Astrocyte of the cerebellum (primary cell): ENCODE results near the gene NACC2.
"Not testable (repeated sequence)": the region's sequence is repeated elsewhere in the genome, so short reads cannot be mapped to it uniquely, and the experiment has no call there.

Source experiments
- DNase-seq: peaks from one replicate; pipeline ENCODE4 v3.0.0-alpha.2; 2011; ENCODE audit warnings: low read depth
- H3K4me3 ChIP-seq: 2 replicates; pipeline ENCODE4 v1.5.1; 2011; ENCODE audit warnings: mild to moderate bottlenecking, low read depth, low read length, moderate library complexity
- in situ Hi-C: cut with HindIII; loops from 2 replicates; pipeline ENCODE4 v1.10.0; 2017; ENCODE audit warnings: low sequenced_read_pairs
- TF ChIP-seq, protein P1 (sequence below): IDR thresholded peaks from 2 replicates; pipeline ENCODE4 v1.5.1; 2012; ENCODE audit warnings: low read length, low read depth, moderate library complexity, mild to moderate bottlenecking; ENCODE audit errors: missing control alignments

Gene NACC2

GRCh38 chr9:136077491-136077890, 17.6 kb downstream of the NACC2 start:
- DNase-seq: no peak
- no peak overlapping the region for H3K4me3 ChIP-seq
- TF ChIP-seq, protein P1, sequence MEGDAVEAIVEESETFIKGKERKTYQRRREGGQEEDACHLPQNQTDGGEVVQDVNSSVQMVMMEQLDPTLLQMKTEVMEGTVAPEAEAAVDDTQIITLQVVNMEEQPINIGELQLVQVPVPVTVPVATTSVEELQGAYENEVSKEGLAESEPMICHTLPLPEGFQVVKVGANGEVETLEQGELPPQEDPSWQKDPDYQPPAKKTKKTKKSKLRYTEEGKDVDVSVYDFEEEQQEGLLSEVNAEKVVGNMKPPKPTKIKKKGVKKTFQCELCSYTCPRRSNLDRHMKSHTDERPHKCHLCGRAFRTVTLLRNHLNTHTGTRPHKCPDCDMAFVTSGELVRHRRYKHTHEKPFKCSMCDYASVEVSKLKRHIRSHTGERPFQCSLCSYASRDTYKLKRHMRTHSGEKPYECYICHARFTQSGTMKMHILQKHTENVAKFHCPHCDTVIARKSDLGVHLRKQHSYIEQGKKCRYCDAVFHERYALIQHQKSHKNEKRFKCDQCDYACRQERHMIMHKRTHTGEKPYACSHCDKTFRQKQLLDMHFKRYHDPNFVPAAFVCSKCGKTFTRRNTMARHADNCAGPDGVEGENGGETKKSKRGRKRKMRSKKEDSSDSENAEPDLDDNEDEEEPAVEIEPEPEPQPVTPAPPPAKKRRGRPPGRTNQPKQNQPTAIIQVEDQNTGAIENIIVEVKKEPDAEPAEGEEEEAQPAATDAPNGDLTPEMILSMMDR: no peak
- in situ Hi-C loops: no loop called here

GRCh38 chr9:136075881-136076678, 19.0 kb downstream of the NACC2 start:
- no peak for DNase-seq
- in situ Hi-C loops: no loop called here
- TF ChIP-seq, protein P1: no peak
- H3K4me3 ChIP-seq: no peak overlapping the region

DNA sequence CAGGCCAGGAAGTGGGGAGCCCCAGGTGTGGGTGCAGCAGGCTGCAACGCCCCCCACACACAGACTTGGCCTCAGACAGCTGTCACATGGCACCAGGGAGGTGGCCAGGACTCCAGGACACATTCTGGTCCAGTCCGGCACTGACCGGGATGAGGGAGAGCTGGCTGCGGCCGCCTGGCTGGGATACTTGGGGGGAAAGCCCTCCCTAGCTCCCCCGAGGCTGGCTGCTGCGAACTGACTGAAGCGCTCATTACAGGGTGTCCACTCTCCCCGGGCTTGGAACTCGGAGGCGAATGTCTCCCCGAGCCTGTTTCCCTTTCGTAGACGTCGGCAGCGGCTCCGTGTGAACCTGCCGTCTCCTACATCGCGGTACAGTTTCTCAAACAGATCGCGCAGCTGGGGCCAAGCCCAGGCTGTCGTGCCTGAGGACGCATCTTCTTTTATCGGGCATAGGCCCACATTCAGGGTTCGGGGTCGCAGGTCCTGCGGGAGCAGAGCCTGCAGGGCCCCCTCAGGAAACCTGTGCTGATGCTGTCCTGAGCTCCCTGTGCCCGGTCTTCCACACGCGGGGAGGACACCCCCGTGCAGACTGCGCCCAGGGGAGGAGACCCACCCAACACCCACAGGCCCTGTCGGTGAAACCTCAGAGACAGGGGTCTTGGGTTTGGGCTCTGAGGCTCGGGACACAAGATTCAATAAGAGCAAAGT, 19.8 kb downstream of the NACC2 start:
- H3K4me3 ChIP-seq: no peak overlapping the region
- TF ChIP-seq, protein P1: no peak
- DNase-seq: no peak
- in situ Hi-C loops: no loop called here

DNA sequence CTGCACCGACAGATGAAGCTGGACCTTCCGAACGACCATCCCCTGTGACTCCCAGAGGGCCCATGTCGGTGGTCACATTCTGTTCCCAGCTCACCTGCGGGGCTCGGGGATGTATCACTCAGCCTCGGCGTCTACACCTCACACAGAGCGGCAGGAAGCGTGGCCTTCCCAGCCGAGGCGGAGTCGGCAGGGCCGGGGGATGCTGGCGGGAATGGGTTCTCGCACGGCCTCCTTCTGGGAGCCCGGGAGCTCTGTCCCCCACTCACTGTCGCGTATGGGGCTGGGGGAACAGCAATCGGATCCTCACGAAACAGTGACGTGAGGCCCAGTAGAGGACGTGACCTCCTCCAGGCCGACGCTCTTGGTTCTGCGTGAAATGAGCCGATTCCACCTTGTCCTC, 20.4 kb downstream of the NACC2 start:
- TF ChIP-seq, protein P1: no peak
- in situ Hi-C loops: no loop called here

DNA sequence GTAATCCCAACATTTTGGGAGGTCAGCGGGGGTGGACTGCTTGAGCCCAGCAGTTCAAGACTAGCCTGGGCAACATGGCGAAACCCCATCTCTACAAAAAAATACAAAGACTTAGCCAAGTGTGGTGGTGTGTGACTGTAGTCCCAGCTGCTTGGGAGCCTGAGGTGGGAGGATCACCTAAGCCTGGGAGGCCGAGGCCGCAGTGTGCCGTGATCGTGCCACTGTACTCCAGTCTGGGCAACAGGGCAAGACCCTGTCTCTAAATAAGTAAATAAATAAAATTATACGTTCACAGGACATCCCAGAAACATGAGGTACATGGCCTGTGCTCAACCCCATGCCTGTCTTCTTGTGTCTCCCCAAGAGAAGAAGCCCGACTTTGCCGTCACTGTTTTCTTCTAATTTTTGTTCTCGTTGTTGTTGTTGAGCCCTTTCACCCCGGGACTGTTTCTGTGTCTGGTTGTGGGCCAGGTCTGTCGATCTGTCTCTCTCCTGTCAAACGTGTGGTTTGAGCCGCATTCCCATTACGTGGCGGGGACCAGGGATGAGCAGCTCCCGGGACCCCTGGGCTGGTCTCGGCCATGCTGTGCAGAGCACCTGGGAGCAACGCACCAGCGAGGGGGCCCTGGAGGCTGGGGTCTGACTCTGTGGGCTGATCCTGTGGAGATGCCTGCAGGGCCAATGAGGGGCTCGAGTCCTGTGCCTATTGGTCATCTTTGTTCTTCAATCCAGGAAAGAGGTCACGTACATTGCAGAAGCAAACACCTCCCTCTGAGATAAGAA, 32.2 kb downstream of the NACC2 start:
- in situ Hi-C loops: no loop called here
- H3K4me3 ChIP-seq: no peak overlapping the region
- no peak for DNase-seq
- TF ChIP-seq, protein P1: no peak

More for the DNA sequence above, 20.4 kb downstream of the NACC2 start:
- DNase-seq: no peak
- H3K4me3 ChIP-seq: no peak overlapping the region

- in situ Hi-C loops, H3K4me3 ChIP-seq, DNase-seq: not testable (repeated sequence)
Observed at GRCh38 chr9:136061916-136062315, 33.2 kb downstream of the NACC2 start.
